ENCODE data around the gene TFDP1. TPM values are rescaled to one million over a fixed set of nuclear protein-coding genes. Genes with fewer than 3 reads are reported as not detected.
A peak's percentile ranks its signal among the peaks of the same experiment; 100 is the strongest.

TFDP1 gene
- total and polyA plus RNA-seq, 12 donors: 16.4 to 51.4 (median 37.5) TPM

DNA sequence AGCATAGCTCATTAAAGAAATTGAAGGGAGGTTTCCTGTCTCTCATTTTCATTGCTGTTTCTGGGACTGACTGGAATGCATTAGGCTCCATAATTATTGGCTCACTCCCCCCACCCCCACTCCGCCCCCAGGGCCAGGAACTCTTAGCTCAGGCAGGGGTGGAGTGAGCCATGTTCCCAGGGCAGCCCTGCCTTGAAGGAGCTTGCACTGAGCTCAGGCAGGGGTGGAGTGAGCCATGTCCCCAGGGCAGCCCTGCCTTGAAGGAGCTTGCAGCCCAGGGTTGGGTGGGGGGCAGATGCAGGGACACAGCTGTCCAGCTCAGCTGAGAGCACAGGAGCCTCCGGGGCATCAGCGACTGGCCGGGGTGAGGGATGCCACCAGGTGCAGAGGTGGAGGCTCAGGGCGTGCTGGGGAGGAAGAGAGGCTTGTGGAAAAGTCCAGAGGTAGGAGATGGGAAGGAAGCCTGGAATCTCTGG lies 39.1 kb upstream of the TFDP1 start:
- intact Hi-C loops (cut with DNase I): loop anchor here in 2 of 10 donors (5.0 kb wide), 2 partner anchors 38 to 53 kb away; partner anchors contain the start of gene DCUN1D2 (in 1 of the 2)
- no peak for DNase-seq
- H3K9me3 ChIP-seq: peaks cover 0 to 4% (median 0%) of the 10 kb centered on the region in 11 donors
- peaks cover 20 to 46% (median 35%) of the 10 kb centered on the region in 9 donors for H3K4me1 ChIP-seq
- peak overlapping the region in 8 of 10 donors; percentile 18 to 83 (median 64) for H3K27ac ChIP-seq
- TF ChIP-seq, protein P1, sequence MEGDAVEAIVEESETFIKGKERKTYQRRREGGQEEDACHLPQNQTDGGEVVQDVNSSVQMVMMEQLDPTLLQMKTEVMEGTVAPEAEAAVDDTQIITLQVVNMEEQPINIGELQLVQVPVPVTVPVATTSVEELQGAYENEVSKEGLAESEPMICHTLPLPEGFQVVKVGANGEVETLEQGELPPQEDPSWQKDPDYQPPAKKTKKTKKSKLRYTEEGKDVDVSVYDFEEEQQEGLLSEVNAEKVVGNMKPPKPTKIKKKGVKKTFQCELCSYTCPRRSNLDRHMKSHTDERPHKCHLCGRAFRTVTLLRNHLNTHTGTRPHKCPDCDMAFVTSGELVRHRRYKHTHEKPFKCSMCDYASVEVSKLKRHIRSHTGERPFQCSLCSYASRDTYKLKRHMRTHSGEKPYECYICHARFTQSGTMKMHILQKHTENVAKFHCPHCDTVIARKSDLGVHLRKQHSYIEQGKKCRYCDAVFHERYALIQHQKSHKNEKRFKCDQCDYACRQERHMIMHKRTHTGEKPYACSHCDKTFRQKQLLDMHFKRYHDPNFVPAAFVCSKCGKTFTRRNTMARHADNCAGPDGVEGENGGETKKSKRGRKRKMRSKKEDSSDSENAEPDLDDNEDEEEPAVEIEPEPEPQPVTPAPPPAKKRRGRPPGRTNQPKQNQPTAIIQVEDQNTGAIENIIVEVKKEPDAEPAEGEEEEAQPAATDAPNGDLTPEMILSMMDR (IDR thresholded peaks at IDR 0.05): no peak
- H3K4me3 ChIP-seq: peak overlapping the region in 4 of 10 donors; percentile 5 to 36 (median 16)
- 45 to 63% methylated on average over 5 of the region's 5 CpGs for WGBS, 2 donors
- ATAC-seq: peak in 7 of 8 donors; percentile 23 to 61 (median 47)
- peaks cover 0 to 70% (median 3%) of the 10 kb centered on the region in 9 donors for H3K36me3 ChIP-seq
- H3K27me3 ChIP-seq: no peaks in the 10 kb centered on the region

DNA sequence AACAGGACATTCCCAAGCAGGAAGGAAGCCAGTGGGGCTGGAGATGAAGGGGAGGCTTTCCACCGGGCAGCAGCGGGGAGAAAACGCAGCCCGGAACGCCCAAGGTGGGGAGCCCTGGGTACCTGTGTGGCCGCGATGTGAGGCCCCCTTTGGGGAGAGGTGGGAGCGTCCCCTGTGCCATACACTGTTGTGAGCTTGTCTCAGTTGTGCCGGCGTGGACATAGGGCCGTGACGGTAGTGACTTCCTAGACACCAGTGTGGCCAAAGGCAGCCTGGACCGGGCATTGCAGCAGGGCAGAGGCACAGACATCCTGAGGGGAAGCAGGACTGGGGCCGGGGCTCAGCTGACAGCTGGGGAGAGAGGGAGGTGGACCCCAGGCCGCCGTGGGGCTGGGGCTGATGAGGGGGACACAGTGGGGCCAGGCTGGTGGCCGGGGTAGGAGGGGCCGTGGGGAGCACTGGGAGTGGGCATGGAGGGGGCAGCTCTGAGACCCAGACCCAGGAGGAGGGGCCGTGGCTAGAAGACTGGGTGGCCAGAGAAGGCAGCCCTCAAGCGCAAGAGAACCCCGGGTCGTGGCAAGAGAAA lies 38.5 kb upstream of the TFDP1 start:
- TF ChIP-seq, protein P1 (IDR thresholded peaks at IDR 0.05): no peak
- intact Hi-C loops (cut with DNase I): loop anchor here in 2 of 10 donors (5.0 kb wide), 2 partner anchors 39 to 54 kb away; partner anchors contain the start of gene DCUN1D2 (in 1 of the 2)
- peak overlapping the region; percentile 18 to 83 (median 54) for H3K27ac ChIP-seq
- peaks cover 0 to 70% (median 6%) of the 10 kb centered on the region in 9 donors for H3K36me3 ChIP-seq
- H3K9me3 ChIP-seq: peaks cover 0 to 3% (median 0%) of the 10 kb centered on the region in 11 donors
- H3K27me3 ChIP-seq: no peaks in the 10 kb centered on the region
- DNase-seq: no peak
- ATAC-seq: peak in 7 of 8 donors; percentile 4 to 50 (median 15)
- H3K4me1 ChIP-seq: peaks cover 20 to 46% (median 35%) of the 10 kb centered on the region in 9 donors
- WGBS, 2 donors: 65 to 71% methylated on average over 22 of the region's 22 CpGs
- peak overlapping the region in 5 of 10 donors; percentile 5 to 36 (median 14) for H3K4me3 ChIP-seq

DNA sequence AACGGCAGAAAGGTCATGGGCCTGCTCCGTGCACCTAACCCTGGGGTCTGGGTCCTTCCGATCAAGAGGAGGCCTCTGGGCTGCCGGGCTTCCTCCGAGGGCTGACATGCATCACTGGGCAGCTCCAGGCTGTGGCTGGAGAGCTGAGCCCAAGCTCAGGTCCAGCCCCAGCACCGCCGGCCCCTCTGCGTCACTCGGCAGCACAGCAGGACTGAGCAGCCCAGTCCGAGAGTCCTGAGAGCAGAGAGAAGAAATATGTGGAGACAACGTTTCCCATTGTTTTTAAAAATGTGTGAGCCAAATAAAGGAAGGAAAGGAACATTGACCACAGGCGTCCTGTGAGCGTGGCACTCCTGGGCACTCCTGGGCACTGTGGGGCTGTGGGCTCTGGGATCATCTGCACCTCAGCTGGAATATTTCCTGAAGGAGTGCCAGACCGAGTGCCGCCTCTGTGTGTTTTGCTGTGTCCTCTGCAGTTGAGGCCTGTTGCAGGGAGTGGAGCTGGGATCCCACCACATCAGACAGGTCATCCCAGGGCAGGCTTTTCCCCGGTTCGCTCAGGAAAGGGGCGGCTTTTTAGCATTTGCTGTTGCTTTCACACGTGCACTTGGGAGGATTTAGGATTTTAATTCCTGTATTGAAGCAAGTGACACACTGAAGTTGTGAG lies 37.8 kb upstream of the TFDP1 start:
- Histone ChIP-seq H3K9me3 (no peaks in the 10 kb centered on the region), H3K27ac (peak overlapping the region; percentile 18 to 83 (median 60)), H3K36me3 (peaks cover 0 to 73% (median 6%) of the 10 kb centered on the region in 9 donors), H3K4me3 (peak overlapping the region in 2 of 10 donors; percentile 14 to 36), H3K4me1 (peaks cover 20 to 46% (median 35%) of the 10 kb centered on the region in 9 donors), H3K27me3 (no peaks in the 10 kb centered on the region)
- DNase-seq (peak; percentile 29 to 58), ATAC-seq (peak; percentile 65 to 89 (median 80))
- intact Hi-C loops (cut with DNase I): loop anchor here in 2 of 10 donors (5.0 kb wide), 2 partner anchors 39 to 54 kb away; partner anchors contain the start of gene DCUN1D2 (in 1 of the 2)
- TF ChIP-seq, protein P1 (IDR thresholded peaks at IDR 0.05): no peak
- WGBS, 2 donors: 42 to 47% methylated on average over 19 of the region's 19 CpGs

Measured in heart right ventricle (tissue), 16 donors.